Measurements from ENCODE around the gene SRRM4. TPM values are rescaled to one million over a fixed set of nuclear protein-coding genes. Genes with fewer than 3 reads are reported as not detected.

The SRRM4 gene
- total RNA-seq, 2 experiments from 2014 or later, result not detected

- H3K4me1 Mint-ChIP-seq, result no peaks in the 10 kb centered on the region
- no peak overlapping the region for H3K27ac Mint-ChIP-seq
- CTCF ChIA-PET, result no interaction called here
- no peaks in the 10 kb centered on the region for H3K9me3 Mint-ChIP-seq (ENCODE audit: low read depth)
- H3K4me3 Mint-ChIP-seq, result no peak overlapping the region
- no peaks in the 10 kb centered on the region for H3K27me3 Mint-ChIP-seq
- DNase-seq (no peak), ATAC-seq (no peak)
- no peaks in the 10 kb centered on the region for H3K36me3 Mint-ChIP-seq
Measured at GRCh38 chr12:119204671-119205285, 223.4 kb downstream of the SRRM4 start.

- Mint-ChIP-seq H3K4me3 (no peak overlapping the region), H3K27me3 (no peaks in the 10 kb centered on the region), H3K36me3 (no peaks in the 10 kb centered on the region), H3K9me3 (ENCODE audit: low read depth) (no peaks in the 10 kb centered on the region), H3K4me1 (no peaks in the 10 kb centered on the region), H3K27ac (no peak overlapping the region)
- DNase-seq (no peak), ATAC-seq (no peak)
- CTCF ChIA-PET, result no interaction called here
Measured at GRCh38 chr12:119206348-119207062, 225.2 kb downstream of the SRRM4 start.

DNA sequence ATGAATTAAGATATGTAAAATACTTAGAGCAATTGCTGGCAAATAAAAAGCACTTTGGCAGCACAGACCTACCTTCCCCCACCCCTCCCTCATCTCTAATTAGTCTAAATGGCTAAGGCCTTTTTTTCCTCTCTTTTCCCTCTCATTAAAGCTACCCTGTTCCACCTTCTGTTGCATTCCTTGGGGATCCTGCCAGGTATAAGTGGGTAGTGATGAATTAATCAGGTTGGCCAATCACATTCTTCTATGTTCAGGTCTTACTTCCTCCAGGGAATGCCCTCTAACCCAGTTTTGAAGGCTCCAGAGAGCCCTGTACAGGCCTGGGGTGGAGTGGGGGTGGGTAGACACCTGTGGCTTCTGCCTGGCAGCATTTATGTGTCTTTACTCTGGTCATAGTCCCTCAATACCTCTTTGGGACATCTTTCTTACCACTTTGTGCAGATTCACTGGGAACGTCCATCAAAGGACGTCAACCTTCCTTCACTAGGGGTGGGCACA, 225.8 kb downstream of the SRRM4 start:
- no peaks in the 10 kb centered on the region for H3K4me1 Mint-ChIP-seq
- CTCF ChIA-PET, result no interaction called here
- H3K4me3 Mint-ChIP-seq, result no peak overlapping the region
- no peaks in the 10 kb centered on the region for H3K36me3 Mint-ChIP-seq
- H3K27ac Mint-ChIP-seq, result no peak overlapping the region
- no peak for DNase-seq
- no peaks in the 10 kb centered on the region for H3K27me3 Mint-ChIP-seq
- ATAC-seq, result no peak
- no peaks in the 10 kb centered on the region for H3K9me3 Mint-ChIP-seq (ENCODE audit: low read depth)

GRCh38 chr12:119208626-119209061, 227.3 kb downstream of the SRRM4 start:
- no peaks in the 10 kb centered on the region for H3K4me1 Mint-ChIP-seq
- H3K27me3 Mint-ChIP-seq, result no peaks in the 10 kb centered on the region
- no peak overlapping the region for H3K4me3 Mint-ChIP-seq
- H3K36me3 Mint-ChIP-seq, result no peaks in the 10 kb centered on the region
- H3K27ac Mint-ChIP-seq, result no peak overlapping the region
- H3K9me3 Mint-ChIP-seq (ENCODE audit: low read depth), result no peaks in the 10 kb centered on the region
- ATAC-seq, result no peak
- DNase-seq, result no peak
- CTCF ChIA-PET, result no interaction called here

- H3K27me3 Mint-ChIP-seq, result no peaks in the 10 kb centered on the region
- DNase-seq (no peak), ATAC-seq (no peak)
- no peaks in the 10 kb centered on the region for H3K4me1 Mint-ChIP-seq
- H3K36me3 Mint-ChIP-seq, result no peaks in the 10 kb centered on the region
- no peaks in the 10 kb centered on the region for H3K9me3 Mint-ChIP-seq (ENCODE audit: low read depth)
- no peak overlapping the region for H3K27ac Mint-ChIP-seq
- CTCF ChIA-PET, result no interaction called here
- no peak overlapping the region for H3K4me3 Mint-ChIP-seq
Measured at GRCh38 chr12:119211884-119212283, 230.5 kb downstream of the SRRM4 start.

Other genes starting within 250 kb of the SRRM4 start
- not detected for gene HSPB8, start 197.4 kb downstream of the SRRM4 start, total RNA-seq